K562 (cell line): Measurements from ENCODE around the gene OLFML3. TPM values are rescaled to one million over a fixed set of nuclear protein-coding genes. Genes with fewer than 3 reads are reported as not detected.

ENCODE experiments used
- ATF3 ChIP-seq, 2 experiments: fragments of 450-650 bp in 1 of 2; sonication (generic) in 1 of 2; formaldehyde crosslinking in 1 of 2; IDR thresholded peaks in 1 of 2; conservative IDR thresholded peaks in 1 of 2; 2 replicates each; pipeline versions ENCODE4 v1.6.1 to v1.8.1; 2016 to 2023; ENCODE audit warnings: mild to moderate bottlenecking in 2 of 2, moderate library complexity in 2 of 2, inconsistent platforms in 1 of 2, missing genetic modification reagents in 1 of 2
- ATF7 ChIP-seq: fragments of 450-650 bp; IDR thresholded peaks from 2 replicates; pipeline ENCODE4 v1.7.1; 2014; ENCODE audit warnings: mild to moderate bottlenecking, moderate library complexity
- ELF2 ChIP-seq: fragments of 250-450 bp; sonication (Bioruptor Pico); IDR thresholded peaks from 2 replicates; pipeline ENCODE4 v1.5.0; 2021; ENCODE audit warnings: mild to moderate bottlenecking
- HNRNPH1 ChIP-seq: fragments of 200-400 bp; formaldehyde crosslinking; optimal IDR thresholded peaks from 2 replicates; pipeline ENCODE3; 2017; ENCODE audit warnings: low read depth, mild to moderate bottlenecking, low read length, moderate library complexity
- KLF16 ChIP-seq: IDR thresholded peaks from 2 replicates; pipeline ENCODE4 v1.6.1; 2016; ENCODE audit warnings: antibody characterized with exemption
- RFX1 ChIP-seq: fragments of 450-650 bp; IDR thresholded peaks from 2 replicates; pipeline ENCODE4 v1.6.1; 2016; ENCODE audit warnings: mild to moderate bottlenecking, moderate library complexity
- ZBTB40 ChIP-seq, 2 experiments: fragments of 450-650 bp in 1 of 2; sonication (generic) in 1 of 2; formaldehyde crosslinking in 1 of 2; IDR thresholded peaks; 2 replicates each; pipeline versions ENCODE4 v1.7.1 to v1.9.0; 2016 to 2022; ENCODE audit warnings: inconsistent platforms in 1 of 2, mild to moderate bottlenecking in 1 of 2, missing genetic modification reagents in 1 of 2
- ZC3H11A ChIP-seq: IDR thresholded peaks from 2 replicates; pipeline ENCODE4 v1.6.1; 2012; ENCODE audit warnings: low read depth, low read length, improper control_type of control experiment
- ZNF512 ChIP-seq: IDR thresholded peaks from 2 replicates; pipeline ENCODE4 v1.6.1; 2016; ENCODE audit warnings: missing genetic modification characterization, missing compliant biosample characterization
- ZNF655 ChIP-seq: fragments of 250-450 bp; sonication (Bioruptor Pico); IDR thresholded peaks from 2 replicates; pipeline ENCODE4 v1.5.0; 2021
- polyA plus RNA-seq, 8 experiments: library from polyadenylated mRNA; depleted of rRNA in 4 of 8; stranded (reverse) in 5 of 8; unstranded in 3 of 8; fragments of >200 nt; fragmentation: Nextera tagmentation in 2 of 8; fragmentation: Illumina TruSeq in 1 of 8; extraction: Ambion mirVana in 2 of 8; extraction: Trizol in 1 of 8; gene quantifications; 2 replicates each; pipeline versions ENCODE4 v1.2.1 to v1.2.3, GENCODE V29; 2011 to 2014; ENCODE audit warnings: inconsistent platforms in 1 of 8, missing spikeins in 1 of 8
- total RNA-seq, 7 experiments: library from RNA; depleted of rRNA in 6 of 7; stranded (reverse); fragments of >200 nt in 6 of 7; fragmentation: Illumina TruSeq in 2 of 7; extraction: Trizol in 2 of 7; gene quantifications; 2 replicates each; pipeline versions ENCODE4 v1.2.1 to v1.2.3, GENCODE V29; 2011 to 2021; ENCODE audit warnings: low replicate concordance in 1 of 7

Gene OLFML3
- total and polyA plus RNA-seq, 9 of the 15 experiments (the other 6 are each of a cell fraction or from before 2014, with no cell fraction given), result 0.07 to 0.13 (median 0.07) TPM; not detected in 6

GRCh38 chr1:113930499-113931161, 48.6 kb upstream of the OLFML3 start (continued):
- TF ChIP-seq ATF3 (IDR thresholded peaks at IDR 0.05) (peak; percentile 48; the same call in 1 of the 2 replicates), ATF3 (CRISPR knock-in tag; conservative IDR thresholded peaks at IDR 0.05) (peak; percentile 53; the same call in 1 of the 2 replicates), ZNF512 (tag) (no peak), ATF7 (peak; percentile 79), ZC3H11A (no peak), ZNF655 (CRISPR knock-in tag) (no peak), ZBTB40 (IDR thresholded peaks at IDR 0.05) (peak; percentile 29; the same call in 1 of the 2 replicates), ZBTB40 (CRISPR knock-in tag; IDR thresholded peaks at IDR 0.05) (no peak), HNRNPH1 (no peak), ELF2 (no peak), RFX1 (peak; percentile 88), KLF16 (0 out of 2 replicates have a peak, but pooled peaks have one; percentile 11)
